BJ (cell line): Measurements from ENCODE around the gene PUS3. TPM values are rescaled to one million over a fixed set of nuclear protein-coding genes. Genes with fewer than 3 reads are reported as not detected.

Experiments used
- CTCF ChIA-PET: fragments of 350-600 bp; formaldehyde crosslinking; extraction: SDS; loops from one replicate; lab custom pipeline; 2021; ENCODE audit warnings: antibody characterized with exemption, inconsistent platforms; lab: Yijun Ruan, JAX
- POLR2A ChIA-PET: fragments of 300-600 bp; sonication (Branson Sonifier 250); formaldehyde crosslinking; extraction: SDS; loops from one replicate; lab custom pipeline; 2021; ENCODE audit warnings: antibody characterized with exemption; lab: Charles Lee
- DNase-seq: peaks from one replicate; pipeline ENCODE4 v3.0.0-alpha.2; 2011; ENCODE audit warnings: low read depth
- H3K27me3 ChIP-seq: 2 replicates; pipeline ENCODE4 v1.6.0; 2011; ENCODE audit warnings: low read length; ENCODE audit not compliant: control insufficient read depth, insufficient read depth
- H3K36me3 ChIP-seq: 2 replicates; pipeline ENCODE4 v1.5.1; 2011; ENCODE audit warnings: low read length; ENCODE audit not compliant: control insufficient read depth, insufficient read depth
- H3K4me3 ChIP-seq: 2 replicates; pipeline ENCODE4 v1.5.1; 2011; ENCODE audit warnings: low read depth, mild to moderate bottlenecking, control low read depth, low read length
- CTCF ChIP-seq: IDR thresholded peaks from 2 replicates; pipeline ENCODE4 v1.5.1; 2011; ENCODE audit warnings: low read depth, mild to moderate bottlenecking, control low read depth, inconsistent platforms, low read length, moderate library complexity; ENCODE audit not compliant: insufficient read depth
- polyA plus RNA-seq: library from polyadenylated mRNA; depleted of rRNA; stranded (reverse); fragments of >200 nt; gene quantifications from 2 replicates; pipeline ENCODE4 v1.2.3, GENCODE V29; 2011

The PUS3 gene
- polyA plus RNA-seq, 1 experiment: 4.1 TPM

- POLR2A ChIA-PET: no interaction called here
- no peak overlapping the region for H3K4me3 ChIP-seq
- H3K27me3 ChIP-seq: no peaks in the 10 kb centered on the region; the same call in 1 of the 2 replicates
- CTCF ChIA-PET: no interaction called here
- no peak for DNase-seq
- TF ChIP-seq CTCF: no peak
- H3K36me3 ChIP-seq: no peaks in the 10 kb centered on the region
Observed at GRCh38 chr11:125946712-125947418, 43.9 kb upstream of the PUS3 start.

- TF ChIP-seq CTCF: no peak
- Histone ChIP-seq H3K36me3 (no peaks in the 10 kb centered on the region), H3K4me3 (no peak within 1 kb of the TSS), H3K27me3 (peaks cover 1% of the 10 kb centered on the region)
- CTCF ChIA-PET: interaction anchor here (1.1 to 1.7 kb wide), 4 partner anchors 14 to 249 kb away, joined by 3 to 7 read pairs (median 4); no protein-coding TSS in a partner anchor
- POLR2A ChIA-PET: no interaction called here
- no peak for DNase-seq
Observed at GRCh38 chr11:125945797-125946520, 43.0 kb upstream of the PUS3 start, which contains the start of gene VSIG10L2. Gene VSIG10L2 (plus strand): TSS chr11:125946044. CDS start chr11:125946056, 12 bp downstream.

- POLR2A ChIA-PET: no interaction called here
- H3K27me3 ChIP-seq: peaks cover 1% of the 10 kb centered on the region
- no peaks in the 10 kb centered on the region for H3K36me3 ChIP-seq
- H3K4me3 ChIP-seq: no peak overlapping the region
- no peak for TF ChIP-seq CTCF
- DNase-seq: no peak
- CTCF ChIA-PET: interaction anchor here (0.6 to 1.7 kb wide), 5 partner anchors 13 to 286 kb away, joined by 3 to 7 read pairs (median 4); no protein-coding TSS in a partner anchor
Observed at GRCh38 chr11:125945011-125945796, 42.2 kb upstream of the PUS3 start.

- no peak for DNase-seq
- H3K4me3 ChIP-seq: no peak overlapping the region
- TF ChIP-seq CTCF: no peak
- ChIA-PET CTCF (interaction anchor here (0.5 to 4.7 kb wide), 10 partner anchors 12 to 357 kb away, joined by 3 to 40 read pairs (median 4); no protein-coding TSS in a partner anchor), POLR2A (no interaction called here)
- H3K36me3 ChIP-seq: no peaks in the 10 kb centered on the region
- peaks cover 1% of the 10 kb centered on the region for H3K27me3 ChIP-seq
Observed at GRCh38 chr11:125944350-125945010, 41.5 kb upstream of the PUS3 start.
